Astrocyte (in vitro differentiated cells and primary cell): Measurements from ENCODE around the gene EIF2D.

ENCODE experiments used
- EZH2 ChIP-seq: IDR thresholded peaks from 2 replicates; pipeline ENCODE4 v1.6.1; 2012; ENCODE audit warnings: mild to moderate bottlenecking, low read length, inconsistent platforms; ENCODE audit not compliant: insufficient read depth
- TF ChIP-seq, protein P1 (sequence below): IDR thresholded peaks from 2 replicates; pipeline ENCODE4 v1.5.1; 2011; ENCODE audit warnings: low read depth, mild to moderate bottlenecking, inconsistent platforms, low read length, moderate library complexity; ENCODE audit not compliant: insufficient read depth

DNA sequence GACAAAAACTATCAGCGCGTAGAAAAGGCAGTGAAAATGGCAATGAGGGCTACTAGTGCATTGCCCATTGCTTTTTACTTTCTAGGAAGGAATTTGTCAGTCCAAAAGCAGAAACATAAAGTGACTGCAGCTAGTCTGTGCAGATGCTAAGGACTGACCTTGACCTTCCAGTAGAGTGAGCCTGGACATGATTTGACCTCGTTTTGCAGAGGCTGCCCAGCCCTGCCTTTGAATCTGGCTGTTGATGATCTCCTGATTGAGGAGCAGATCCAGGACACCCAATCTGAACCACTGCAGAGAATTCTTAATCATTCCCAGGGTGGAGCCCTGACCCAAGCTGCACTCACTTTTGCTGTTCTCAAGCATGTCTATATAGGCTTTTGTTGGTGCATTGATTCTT, 44.7 kb upstream of the EIF2D start:
- TF ChIP-seq, protein P1, sequence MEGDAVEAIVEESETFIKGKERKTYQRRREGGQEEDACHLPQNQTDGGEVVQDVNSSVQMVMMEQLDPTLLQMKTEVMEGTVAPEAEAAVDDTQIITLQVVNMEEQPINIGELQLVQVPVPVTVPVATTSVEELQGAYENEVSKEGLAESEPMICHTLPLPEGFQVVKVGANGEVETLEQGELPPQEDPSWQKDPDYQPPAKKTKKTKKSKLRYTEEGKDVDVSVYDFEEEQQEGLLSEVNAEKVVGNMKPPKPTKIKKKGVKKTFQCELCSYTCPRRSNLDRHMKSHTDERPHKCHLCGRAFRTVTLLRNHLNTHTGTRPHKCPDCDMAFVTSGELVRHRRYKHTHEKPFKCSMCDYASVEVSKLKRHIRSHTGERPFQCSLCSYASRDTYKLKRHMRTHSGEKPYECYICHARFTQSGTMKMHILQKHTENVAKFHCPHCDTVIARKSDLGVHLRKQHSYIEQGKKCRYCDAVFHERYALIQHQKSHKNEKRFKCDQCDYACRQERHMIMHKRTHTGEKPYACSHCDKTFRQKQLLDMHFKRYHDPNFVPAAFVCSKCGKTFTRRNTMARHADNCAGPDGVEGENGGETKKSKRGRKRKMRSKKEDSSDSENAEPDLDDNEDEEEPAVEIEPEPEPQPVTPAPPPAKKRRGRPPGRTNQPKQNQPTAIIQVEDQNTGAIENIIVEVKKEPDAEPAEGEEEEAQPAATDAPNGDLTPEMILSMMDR: no peak
- TF ChIP-seq EZH2: no peak
